Germinal center (tissue), 1 donor: ENCODE data around the gene HTR1B.

Experiments used
- DNase-seq: peaks from one replicate; pipeline ENCODE4 v3.0.0; 2012; ENCODE audit warnings: mixed read lengths, low spot score

HTR1B gene

DNA sequence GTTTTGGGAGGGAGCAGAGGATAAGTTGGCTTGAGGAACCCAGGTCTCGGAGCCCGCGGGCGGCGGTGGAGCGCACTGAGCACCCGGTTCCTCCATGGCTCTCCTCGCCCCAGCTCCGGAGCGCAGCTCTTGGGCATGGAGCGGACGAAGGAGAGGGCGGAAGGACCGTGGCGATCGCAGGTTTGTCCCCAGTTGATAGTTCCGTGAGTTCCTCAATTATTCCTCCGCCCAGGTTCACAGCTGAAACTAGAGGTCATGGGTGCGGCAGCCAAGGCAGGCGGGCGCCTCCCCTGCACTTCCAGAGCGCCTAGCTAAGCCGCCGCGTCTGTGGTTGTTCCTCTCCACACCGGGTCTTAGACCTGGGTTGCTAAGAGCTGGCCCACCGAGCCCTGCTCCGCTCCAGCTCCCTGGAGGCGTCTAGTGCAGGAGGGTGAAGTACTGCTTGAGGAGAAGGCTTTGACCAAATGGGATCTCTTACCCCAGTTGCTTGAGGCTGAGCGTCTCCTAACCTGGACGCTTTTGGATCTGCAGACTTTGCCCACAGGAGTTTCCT lies at the start of gene HTR1B:
HTR1B (minus strand) TSS at position 184 of the 553 bp plus-strand sequence; CDS start at position 96, 88 bp downstream.
- DNase-seq, result no peak

DNA sequence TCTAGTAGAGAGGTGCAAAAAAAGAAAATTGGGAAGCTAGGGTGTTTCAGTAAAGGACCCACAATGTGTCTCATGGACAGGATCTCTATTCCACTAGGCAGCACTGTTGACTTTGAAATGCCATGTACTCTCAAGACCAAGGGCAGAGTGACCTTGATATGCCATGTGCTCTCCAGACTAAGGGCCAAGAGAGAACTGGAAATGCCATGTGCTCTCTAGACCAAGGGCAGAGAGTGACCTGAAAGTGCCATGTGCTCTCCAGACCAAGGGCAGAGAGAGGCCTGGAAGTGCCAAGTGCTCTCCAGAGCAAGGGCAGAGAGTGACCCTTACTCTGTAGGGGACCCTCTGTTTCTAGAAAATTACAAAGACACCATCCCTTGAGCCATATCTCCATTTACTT lies 49.3 kb upstream of the HTR1B start:
- DNase-seq, result no peak

GRCh38 chr6:77511860-77512259 lies 48.6 kb upstream of the HTR1B start:
- no peak for DNase-seq

GRCh38 chr6:77502981-77503380 lies 39.7 kb upstream of the HTR1B start:
- no peak for DNase-seq

- DNase-seq, result no peak
Observed at GRCh38 chr6:77492530-77492929, 29.2 kb upstream of the HTR1B start.

DNA sequence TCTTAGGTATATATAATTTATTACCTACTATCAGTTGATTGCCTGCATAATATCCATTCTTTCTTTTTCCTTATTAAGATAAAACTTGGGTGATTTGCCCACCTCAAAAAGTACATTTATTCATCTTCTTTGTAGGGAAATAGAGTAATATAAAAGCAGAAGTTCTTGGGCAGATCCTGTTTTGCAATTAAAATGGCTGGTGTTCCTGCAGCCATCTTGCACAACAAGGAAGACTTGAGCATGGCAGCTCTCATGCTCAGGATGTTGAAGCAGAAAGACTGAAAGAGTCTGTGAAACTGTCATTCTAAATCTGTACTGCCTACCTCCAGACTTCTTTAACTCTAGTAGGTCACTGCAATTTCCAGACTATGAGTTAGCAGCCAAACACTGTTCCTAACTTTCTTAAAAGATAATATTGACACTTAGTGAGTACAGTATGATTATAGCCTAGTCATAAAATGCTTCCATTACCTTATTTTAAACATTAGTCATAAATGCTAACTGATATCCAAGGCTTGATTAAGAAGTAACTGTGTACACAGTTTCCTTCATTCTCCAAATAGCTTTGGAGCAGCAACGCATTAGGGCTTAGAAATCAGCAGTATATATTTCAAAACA lies 24.6 kb upstream of the HTR1B start:
- DNase-seq, result no peak

DNA sequence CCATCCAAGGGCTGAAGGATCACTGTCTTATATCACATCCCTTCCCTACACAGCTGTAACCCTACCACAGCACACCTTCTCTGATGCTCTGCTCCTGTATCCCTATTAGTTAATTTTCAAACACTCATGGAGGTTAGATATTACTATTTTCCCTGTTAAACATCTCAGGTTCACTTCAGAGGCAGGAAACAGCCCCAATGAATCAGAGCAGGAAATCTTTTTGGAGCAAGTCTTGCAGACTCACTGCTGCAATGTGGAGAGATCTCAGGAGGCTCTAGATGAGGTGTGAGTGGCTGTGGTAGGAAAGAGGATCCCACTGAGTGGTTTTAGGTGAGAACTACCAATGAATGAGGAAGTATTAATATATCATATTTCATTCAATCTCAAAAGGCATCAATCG lies 19.7 kb upstream of the HTR1B start:
- DNase-seq, result no peak

GRCh38 chr6:77474973-77475372 lies 11.7 kb upstream of the HTR1B start:
- no peak for DNase-seq

DNA sequence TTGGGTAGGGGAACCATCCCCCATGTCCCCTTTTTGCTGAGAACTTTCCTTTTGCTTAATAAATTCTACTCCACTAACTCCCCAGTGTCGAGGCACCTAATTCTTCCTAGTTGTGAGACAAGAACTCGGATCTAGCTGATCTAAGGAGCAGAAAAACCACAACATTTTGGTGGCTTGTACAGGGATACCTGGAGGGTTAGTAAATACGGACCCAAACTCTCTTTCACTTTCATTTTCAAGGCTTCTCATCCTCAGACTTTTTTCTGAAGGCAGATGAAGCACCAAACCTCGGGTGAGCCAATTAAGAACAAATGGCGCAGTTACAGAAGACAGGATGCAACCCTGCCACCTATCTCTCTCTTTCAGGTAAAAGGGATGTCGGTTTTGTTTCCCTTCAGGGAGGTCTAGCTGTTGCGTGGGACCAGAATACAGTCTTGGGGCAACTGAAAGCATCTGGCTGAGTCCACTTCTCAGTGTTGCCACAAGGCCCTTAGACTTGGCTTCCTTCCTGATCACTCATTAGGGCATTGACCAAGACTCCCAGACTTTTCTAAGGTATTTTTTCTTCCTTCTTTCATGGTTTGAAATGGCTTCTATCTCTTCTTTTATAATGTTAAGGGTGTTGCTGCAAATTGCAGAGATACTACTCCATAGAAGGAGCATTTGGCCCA lies 11.1 kb upstream of the HTR1B start:
- DNase-seq, result no peak

- DNase-seq, result no peak
Observed at GRCh38 chr6:77470983-77471382, 7.7 kb upstream of the HTR1B start.

DNA sequence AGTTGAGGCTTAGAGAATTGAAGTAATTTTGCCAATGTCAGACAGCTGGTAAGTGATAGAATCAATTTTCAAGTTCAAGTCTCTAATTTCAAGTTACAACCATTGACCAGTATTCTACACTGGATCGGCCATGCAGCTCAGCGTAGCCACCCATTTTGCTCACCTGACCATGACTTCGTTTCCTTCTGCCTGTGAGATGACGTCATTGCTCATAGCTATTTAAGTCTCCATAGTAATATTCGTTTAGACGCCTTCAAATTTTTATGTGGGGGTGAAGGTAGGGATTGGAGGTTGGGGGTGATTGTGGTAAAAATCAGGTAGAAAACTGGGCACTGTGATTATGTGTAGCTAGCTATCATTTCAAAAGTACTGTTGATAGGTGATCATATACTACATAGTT lies 5.6 kb upstream of the HTR1B start:
- DNase-seq, result no peak

DNA sequence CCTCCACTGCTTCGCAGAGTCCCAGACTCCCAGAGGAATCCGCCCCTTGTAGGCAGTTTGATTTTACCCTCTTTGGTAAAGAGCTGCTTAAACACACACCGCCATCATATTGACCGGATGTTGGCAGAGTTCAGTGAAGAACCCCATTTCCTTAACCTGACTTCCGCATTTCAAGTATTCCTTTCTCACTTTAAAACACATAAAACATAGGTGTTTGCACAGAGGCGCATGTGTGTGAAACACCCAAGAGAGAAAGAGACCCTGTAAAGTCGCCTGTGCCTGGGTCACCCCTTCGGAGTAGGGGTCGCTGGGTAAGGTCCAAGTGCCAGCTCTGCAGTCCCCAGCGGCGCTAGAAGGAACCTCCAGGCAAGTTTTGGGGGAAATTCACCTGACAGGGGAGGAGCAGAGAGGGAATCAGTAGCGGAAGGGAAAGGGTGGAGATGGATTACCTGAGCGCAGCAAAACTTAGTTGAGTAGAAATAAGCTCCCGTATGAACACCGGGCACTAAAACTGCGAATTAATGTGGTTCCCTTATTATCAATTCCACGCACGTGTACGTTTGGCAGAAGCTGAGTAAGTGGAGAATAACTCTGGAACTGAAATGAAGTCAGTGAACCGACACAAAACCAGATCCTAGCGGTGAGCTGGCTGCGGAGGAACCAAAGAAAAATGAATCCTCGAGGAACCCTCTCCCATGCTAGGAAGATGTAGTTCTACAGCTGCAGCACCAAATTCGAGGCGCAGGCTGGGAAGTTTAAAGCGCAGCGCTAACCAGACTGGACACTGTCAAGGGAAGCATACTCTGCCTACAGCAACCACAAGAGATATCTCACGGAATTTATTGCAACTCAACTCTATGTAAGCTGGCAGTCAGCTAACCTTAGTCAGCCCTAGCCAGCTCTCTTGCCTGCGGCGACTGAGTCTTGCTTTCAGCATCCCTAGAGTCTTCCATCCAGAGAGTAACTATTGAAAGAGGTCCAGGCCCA lies 3.5 kb upstream of the HTR1B start:
- peak; percentile 4 for DNase-seq

DNA sequence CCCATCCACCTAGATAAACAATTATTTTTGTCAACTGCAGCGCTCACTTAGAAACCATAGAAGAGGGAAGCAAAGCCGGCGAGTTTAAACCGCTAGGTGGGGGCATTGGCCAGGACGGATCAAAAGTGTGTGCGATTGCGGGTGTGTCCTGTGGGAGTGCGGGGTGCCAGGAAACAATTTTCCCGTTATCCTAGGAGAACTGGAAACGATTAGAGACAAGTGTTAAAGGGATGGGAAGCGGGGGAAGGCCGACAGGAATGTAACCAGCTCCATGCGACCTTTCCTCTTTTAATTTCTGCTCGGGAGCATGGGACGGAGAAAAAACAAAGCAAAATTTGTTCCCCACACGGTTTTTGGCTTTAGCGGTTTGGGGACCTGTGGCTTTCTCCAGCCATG lies 2.8 kb upstream of the HTR1B start:
- DNase-seq, result peak; percentile 12

- no peak for DNase-seq
Observed at GRCh38 chr6:77464495-77464867, 1.2 kb upstream of the HTR1B start.

DNA sequence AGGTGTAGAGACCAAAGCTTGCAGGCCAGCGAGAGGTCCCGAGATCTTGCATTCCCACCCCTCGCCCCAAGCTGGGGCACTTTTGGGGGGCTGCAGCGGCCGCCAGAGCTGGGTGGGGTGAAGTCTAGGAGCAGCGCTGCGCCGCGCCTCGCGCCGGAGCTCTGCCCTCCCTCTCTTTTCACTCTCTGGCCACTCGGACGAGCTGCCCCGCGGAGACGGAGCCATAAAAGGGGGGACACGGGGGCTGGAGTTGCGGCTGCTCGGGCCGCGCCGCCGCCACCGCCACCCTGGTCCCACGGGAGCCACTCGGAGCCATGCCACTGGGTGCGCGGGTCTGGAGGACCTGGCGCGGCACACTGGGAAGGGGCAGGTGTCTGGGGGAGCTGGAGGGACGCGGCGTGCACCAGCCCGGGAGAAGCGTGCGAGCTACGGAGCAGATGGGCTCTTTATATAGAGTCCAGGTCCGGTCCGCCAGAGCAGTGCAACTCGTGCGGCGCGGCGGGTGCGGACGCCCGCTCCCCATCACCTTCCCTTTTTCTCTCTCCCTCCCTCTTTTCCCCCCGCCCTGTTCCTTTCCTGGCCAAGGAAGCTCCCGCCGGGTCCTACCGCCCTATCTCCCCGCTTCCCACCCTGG lies 687 bp upstream of the HTR1B start:
- DNase-seq, result no peak

DNA sequence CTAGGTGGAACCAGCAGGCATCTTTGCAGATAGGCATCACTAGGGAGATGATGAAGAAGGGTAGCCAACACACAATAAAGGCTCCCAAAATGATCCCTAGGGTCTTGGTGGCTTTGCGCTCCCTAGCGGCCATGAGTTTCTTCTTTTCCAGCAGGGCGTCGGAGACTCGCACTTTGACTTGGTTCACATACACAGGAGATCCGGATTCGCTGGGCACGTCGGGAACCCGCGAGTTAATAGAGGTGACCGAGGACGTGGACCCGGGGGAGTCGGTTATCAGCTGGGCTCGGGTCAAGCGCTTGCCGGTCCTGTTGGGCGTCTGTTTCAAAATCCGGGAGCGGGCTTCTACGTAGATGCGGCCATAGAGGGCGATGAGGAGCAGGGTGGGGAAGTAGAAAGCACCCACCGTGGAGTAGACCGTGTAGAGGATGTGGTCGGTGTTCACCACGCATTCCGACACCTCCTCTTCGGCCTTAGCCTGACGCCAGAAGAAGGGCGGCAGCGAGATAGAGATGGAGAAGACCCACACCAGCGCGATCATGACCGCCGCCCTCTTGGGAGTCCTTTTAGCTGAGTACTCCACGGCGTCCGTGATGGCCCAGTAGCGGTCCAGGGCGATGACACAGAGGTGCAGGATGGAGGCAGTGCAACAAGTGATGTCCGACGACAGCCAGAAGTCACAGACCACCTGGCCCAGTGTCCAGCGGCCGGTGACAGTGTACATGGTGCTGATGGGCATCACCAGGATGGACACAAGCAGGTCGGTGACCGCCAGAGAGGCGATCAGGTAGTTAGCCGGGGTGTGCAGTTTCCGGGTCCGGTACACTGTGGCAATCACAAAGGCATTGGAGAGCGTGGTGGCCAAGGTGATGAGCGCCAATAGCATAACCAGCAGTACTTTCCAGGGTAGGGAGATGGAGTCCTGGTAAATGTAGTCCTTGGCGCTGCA lies 658 bp downstream of the HTR1B start:
- DNase-seq, result no peak

GRCh38 chr6:77461796-77462195 lies 1.5 kb downstream of the HTR1B start:
- DNase-seq, result no peak

GRCh38 chr6:77458421-77458820 lies 4.9 kb downstream of the HTR1B start:
- no peak for DNase-seq

DNA sequence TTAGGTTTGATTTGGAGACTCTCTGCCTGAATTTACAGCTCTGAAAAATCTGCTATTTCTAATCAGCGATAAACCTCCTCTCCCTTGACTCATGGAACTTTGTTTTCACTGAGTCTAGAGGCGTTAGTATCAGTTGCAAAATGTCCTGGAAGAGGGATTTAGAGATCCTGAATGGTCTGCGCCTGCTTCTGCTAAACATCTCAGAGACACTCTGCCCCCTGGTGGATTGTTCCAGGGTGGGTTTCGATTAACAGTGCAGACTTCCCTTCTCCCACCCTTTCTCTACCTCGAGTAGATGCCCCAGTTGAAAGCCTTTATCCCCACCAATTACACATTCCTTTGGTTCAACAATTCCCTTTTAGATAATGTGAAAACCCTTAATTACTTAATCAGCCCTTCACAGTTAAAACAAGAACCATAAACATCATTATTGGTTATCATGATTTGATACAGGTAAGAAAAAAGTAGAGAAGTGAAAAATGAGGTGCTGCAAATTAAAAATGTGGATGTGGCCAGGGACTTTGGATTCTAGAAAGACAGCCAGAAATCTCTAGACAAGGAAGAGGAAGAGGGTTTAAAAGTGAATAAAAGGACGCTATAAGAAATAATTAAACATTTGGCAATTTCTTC lies 5.5 kb downstream of the HTR1B start:
- DNase-seq, result peak; percentile 33

DNA sequence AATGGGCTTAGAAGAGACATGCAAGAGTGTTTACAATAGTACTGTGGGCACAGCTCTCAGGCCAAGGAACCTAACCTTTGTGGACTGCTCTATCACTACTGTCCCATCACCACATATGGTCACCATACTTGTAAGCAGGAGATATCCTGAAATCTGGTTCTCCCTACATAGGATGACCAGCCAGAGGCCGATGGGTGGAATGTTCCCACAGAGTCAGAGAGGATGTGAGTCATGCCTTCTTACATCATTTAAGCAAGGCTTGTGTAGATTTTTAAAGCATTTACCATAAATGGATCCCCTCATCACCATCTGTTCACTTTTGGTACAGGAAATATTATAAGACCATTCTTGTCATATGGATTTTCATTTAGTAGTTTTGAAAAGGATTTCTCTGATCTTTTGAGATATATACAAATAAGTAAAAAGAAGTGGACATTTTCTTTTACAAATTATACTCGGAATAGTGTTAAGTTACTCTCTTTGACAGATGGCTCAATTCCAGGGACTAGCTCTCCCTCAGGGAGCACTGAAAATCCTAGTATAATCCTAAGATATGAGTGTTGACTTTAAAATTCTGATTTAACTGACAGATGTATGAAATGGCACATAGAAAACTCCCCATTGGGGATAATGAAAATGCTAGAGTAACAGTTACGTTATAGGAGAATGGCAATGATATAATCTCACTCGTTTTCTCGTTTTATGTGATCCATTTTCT lies 6.6 kb downstream of the HTR1B start:
- DNase-seq, result no peak
